Measurements from ENCODE around the gene DPYSL5. TPM values are rescaled to one million over a fixed set of nuclear protein-coding genes. Genes with fewer than 3 reads are reported as not detected.

Gene DPYSL5
- total and polyA plus RNA-seq, 10 of the 15 experiments (the other 5 are each of a cell fraction or from before 2014, with no cell fraction given): not detected

- Histone ChIP-seq H3K27ac (ENCODE audit: control insufficient read depth, insufficient read depth) (no peak overlapping the region), H3K36me3 (ENCODE audit: control insufficient read depth in 2 of 2, insufficient read depth in 2 of 2, low read length in 1 of 2) (no peaks in the 10 kb centered on the region), H3K4me3 (no peak overlapping the region), H4K20me1 (ENCODE audit: control insufficient read depth, insufficient read depth) (no peaks in the 10 kb centered on the region), H3K9ac (ENCODE audit: control insufficient read depth, insufficient read depth, low read length) (no peak overlapping the region), H3K79me2 (ENCODE audit: control insufficient read depth, insufficient read depth, low read length) (no peaks in the 10 kb centered on the region), H2AFZ (ENCODE audit: control insufficient read depth, low read depth, low read length) (no peak overlapping the region), H3K4me2 (ENCODE audit: control insufficient read depth, insufficient read depth) (no peak overlapping the region), H3K27me3 (replicated peaks in 1 of 2; ENCODE audit: control insufficient read depth in 2 of 2, insufficient read depth in 2 of 2, low read length in 1 of 2) (peaks cover 0 to 4% of the 10 kb centered on the region in 2 experiments), H3K4me1 (ENCODE audit: control insufficient read depth, insufficient read depth, low read length) (no peaks in the 10 kb centered on the region), H3K9me3 (replicated peaks; ENCODE audit: control insufficient read depth, insufficient read depth, low read length) (no peaks in the 10 kb centered on the region)
- BruUV-seq (replicated peaks): no TSS peak
- CTCF ChIA-PET: interaction anchor here (1.2 to 1.4 kb wide), 2 partner anchors 13 to 16 kb away, joined by 3 to 4 read pairs; no protein-coding TSS in a partner anchor
- RAD21 ChIA-PET (ENCODE audit: unreplicated experiment): interaction anchor here (1.7 kb wide), 1 partner anchor 13 kb away, joined by 6 read pairs; no protein-coding TSS in a partner anchor
- 18% methylated on average over 2 of the region's 2 CpGs for WGBS (ENCODE audit: insufficient coverage, insufficient replicate concordance, low lambda C conversion rate, missing lambda C conversion rate)
- SMC1A ChIA-PET (ENCODE audit: uncharacterized antibody, unreplicated experiment): interaction anchor here (1.4 to 1.9 kb wide), 3 partner anchors 11 to 42 kb away, joined by 5 to 7 read pairs (median 6); no protein-coding TSS in a partner anchor
- no peak for DNase-seq (ENCODE audit: low read depth, low spot score)
- TF ChIP-seq PKNOX1 (IDR thresholded peaks at IDR 0.05) (no peak), CBFB (IDR thresholded peaks at IDR 0.05; ENCODE audit: low read depth) (no peak), SPI1 (IDR thresholded peaks at IDR 0.05; ENCODE audit: borderline replicate concordance, insufficient read depth, low read depth, low read length) (no peak), CREB1 (IDR thresholded peaks at IDR 0.05; ENCODE audit: low read depth) (no peak), CREM (IDR thresholded peaks at IDR 0.05; ENCODE audit: low read depth) (no peak), TAF1 (IDR thresholded peaks at IDR 0.05; ENCODE audit: borderline replicate concordance, low read depth, low read length) (no peak), KDM1A (IDR thresholded peaks at IDR 0.05; ENCODE audit: borderline replicate concordance) (no peak), ELK1 (IDR thresholded peaks at IDR 0.05; ENCODE audit: low read depth, low read length) (no peak)
- in situ Hi-C loops (cut with MboI): no loop called here
- no peak for ATAC-seq
- POLR2A ChIA-PET: no interaction called here
- intact Hi-C loops (cut with micrococcal nuclease; ENCODE audit: unreplicated experiment): no loop called here
- FAIRE-seq: no peak
Observed at GRCh38 chr2:26975102-26975501, 127.2 kb downstream of the DPYSL5 start.

Measured in GM12878 (cell line).